Stimulated activated CD8-positive, alpha-beta memory T cell treated with anti-CD3 and anti-CD28 coated beads, Interleukin-7, amount 100 ng/mL, for 24 hours (primary cell): Measurements from ENCODE around the gene UBQLNL.

Source experiments
- DNase-seq: peaks from one replicate; pipeline ENCODE4 v3.0.0-alpha.2; 2020; ENCODE audit warnings: low read depth

The UBQLNL gene

GRCh38 chr11:5516599-5516998 is at the start of gene UBQLNL:
TSS of gene UBQLNL (minus strand) at chr11:5516699. CDS start at chr11:5516441, 258 bp downstream.
- no peak for DNase-seq

- no peak for DNase-seq
These were observed 47.9 kb upstream of the UBQLNL start for GRCh38 chr11:5564259-5565019.

- no peak for DNase-seq
These were observed 41.3 kb upstream of the UBQLNL start for GRCh38 chr11:5557751-5558150.

- DNase-seq: no peak
These were observed 40.2 kb upstream of the UBQLNL start for GRCh38 chr11:5556596-5557188.

- no peak for DNase-seq
These were observed 36.8 kb upstream of the UBQLNL start for GRCh38 chr11:5553343-5553742.

- no peak for DNase-seq
These were observed 34.1 kb upstream of the UBQLNL start for GRCh38 chr11:5550440-5551095.

- DNase-seq: no peak
These were observed 31.9 kb upstream of the UBQLNL start, which contains the start of gene OR52H1 for GRCh38 chr11:5548440-5548839. TSS of gene OR52H1 (minus strand) at chr11:5548540. CDS start at chr11:5545505, 3,035 bp downstream.

GRCh38 chr11:5547982-5548381 is 31.5 kb upstream of the UBQLNL start:
- no peak for DNase-seq

- DNase-seq: no peak
These were observed 30.0 kb upstream of the UBQLNL start for GRCh38 chr11:5546457-5546856.

- no peak for DNase-seq
These were observed 24.9 kb upstream of the UBQLNL start for GRCh38 chr11:5541427-5541826.

- no peak for DNase-seq
These were observed 20.0 kb upstream of the UBQLNL start for GRCh38 chr11:5536482-5536881.

GRCh38 chr11:5534046-5534445 is 17.5 kb upstream of the UBQLNL start:
- no peak for DNase-seq

- DNase-seq: no peak
These were observed 14.7 kb upstream of the UBQLNL start for GRCh38 chr11:5531053-5531831.

GRCh38 chr11:5528495-5528894 is 12.0 kb upstream of the UBQLNL start:
- DNase-seq: no peak

- DNase-seq: no peak
These were observed 11.2 kb upstream of the UBQLNL start for GRCh38 chr11:5527716-5528115.

- DNase-seq: no peak
These were observed 8.3 kb upstream of the UBQLNL start for GRCh38 chr11:5524756-5525155.

GRCh38 chr11:5522308-5522707 is 5.8 kb upstream of the UBQLNL start:
- no peak for DNase-seq

GRCh38 chr11:5521540-5521939 is 5.0 kb upstream of the UBQLNL start:
- no peak for DNase-seq

GRCh38 chr11:5514841-5515240 is 1.7 kb downstream of the UBQLNL start:
- DNase-seq: no peak

- DNase-seq: no peak
These were observed 6.7 kb downstream of the UBQLNL start, which contains the start of gene UBQLN3 for GRCh38 chr11:5509803-5510202. TSS of gene UBQLN3 (minus strand) at chr11:5509957. CDS start at chr11:5509558, 399 bp downstream.

- DNase-seq: no peak
These were observed 7.9 kb downstream of the UBQLNL start for GRCh38 chr11:5508605-5509004.

GRCh38 chr11:5507933-5508305 is 8.6 kb downstream of the UBQLNL start:
- DNase-seq: no peak
